Activated CD8-positive, alpha-beta memory T cell treated with anti-CD3 and anti-CD28 coated beads, Interleukin-2, amount 50 U/mL, for 4 hours (primary cell): ENCODE measurements around the gene CCL4L2.
"Not testable (repeated sequence)": the region's sequence is repeated elsewhere in the genome, so short reads cannot be mapped to it uniquely, and the experiment has no call there.

ENCODE experiments used
- DNase-seq: peaks from one replicate; pipeline ENCODE4 v3.0.0-alpha.2; 2020

CCL4L2 gene

DNA sequence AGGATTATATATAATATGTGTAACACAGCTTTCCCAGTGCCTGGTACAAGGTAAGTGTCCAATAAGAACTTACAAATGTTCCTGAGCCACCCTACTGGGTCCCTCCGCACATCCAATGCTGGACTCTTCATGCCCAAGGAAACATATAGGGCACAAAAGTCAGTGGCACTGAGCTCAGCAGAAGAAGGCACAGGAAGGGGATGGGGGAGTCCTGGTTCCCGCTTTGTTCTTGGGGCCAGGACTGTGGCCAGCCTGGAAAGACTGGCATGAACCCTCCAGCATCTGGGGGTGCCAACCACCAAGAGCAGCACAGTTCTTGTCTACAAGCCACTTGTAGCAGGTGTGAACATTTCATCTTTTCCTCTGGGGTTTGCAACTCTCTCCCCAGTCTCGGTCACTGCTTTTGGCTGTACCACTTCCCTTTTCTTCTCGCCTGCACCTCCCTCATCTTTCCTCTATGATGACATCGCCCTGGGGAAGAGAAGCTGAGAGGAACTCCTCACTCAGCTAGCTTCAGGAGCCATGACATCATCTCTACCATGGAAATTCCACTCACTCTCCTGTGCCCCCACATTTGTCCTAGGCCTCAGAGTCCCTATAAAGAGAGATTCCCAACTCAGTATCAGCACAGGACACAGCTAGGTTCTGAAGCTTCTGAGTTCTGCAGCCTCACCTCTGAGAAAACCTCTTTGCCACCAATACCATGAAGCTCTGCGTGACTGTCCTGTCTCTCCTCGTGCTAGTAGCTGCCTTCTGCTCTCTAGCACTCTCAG lies at the start of gene CCL4L2:
Gene CCL4L2, plus strand, starts transcription at position 625 of the 773 bp plus-strand sequence.
- not testable (repeated sequence) for DNase-seq

DNA sequence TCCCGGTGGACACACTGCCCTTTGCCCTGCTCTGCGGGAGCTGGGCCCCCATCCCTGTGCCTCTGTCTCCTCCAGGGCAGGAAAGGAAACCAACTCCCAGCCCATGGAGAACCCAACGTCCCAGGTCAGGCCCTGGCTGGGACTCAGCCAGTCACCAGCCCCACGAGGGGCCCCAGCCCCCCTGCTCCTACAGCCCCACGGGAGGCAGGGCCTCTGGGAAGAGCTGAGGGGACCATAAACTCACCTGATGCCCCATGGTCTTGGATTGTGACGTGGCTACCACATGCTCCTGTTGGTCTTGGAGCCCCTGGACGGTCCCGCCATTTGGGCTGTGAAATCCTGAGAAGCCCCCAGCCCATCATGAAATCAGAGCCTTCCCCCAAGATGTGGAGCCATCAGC lies 42.0 kb upstream of the CCL4L2 start:
- DNase-seq: not testable (repeated sequence)

DNA sequence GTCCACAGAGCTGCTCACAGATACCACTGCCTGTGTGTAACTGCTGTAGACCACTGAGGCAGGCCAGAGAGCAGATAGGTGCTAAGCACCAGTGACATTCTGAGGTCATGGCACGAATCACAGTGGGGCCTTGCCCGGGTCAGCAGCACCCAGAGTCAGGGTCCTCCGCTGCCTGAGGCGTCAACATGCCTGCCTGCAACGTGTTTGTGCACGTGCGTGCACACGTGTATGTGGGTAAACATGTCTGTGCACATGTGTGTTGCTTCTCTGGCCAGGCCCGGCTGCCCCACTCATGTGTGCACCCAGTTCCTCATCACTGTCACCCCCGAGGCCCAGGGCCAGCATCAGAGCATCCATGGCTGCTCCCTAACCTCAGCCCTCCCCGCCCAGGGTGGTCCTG lies 34.3 kb upstream of the CCL4L2 start, which contains the start of gene TBC1D3B:
Gene TBC1D3B, minus strand, starts transcription at position 101 of the 400 bp plus-strand sequence. CDS start 1,586 bp downstream, outside the sequence.
- DNase-seq: not testable (repeated sequence)

DNA sequence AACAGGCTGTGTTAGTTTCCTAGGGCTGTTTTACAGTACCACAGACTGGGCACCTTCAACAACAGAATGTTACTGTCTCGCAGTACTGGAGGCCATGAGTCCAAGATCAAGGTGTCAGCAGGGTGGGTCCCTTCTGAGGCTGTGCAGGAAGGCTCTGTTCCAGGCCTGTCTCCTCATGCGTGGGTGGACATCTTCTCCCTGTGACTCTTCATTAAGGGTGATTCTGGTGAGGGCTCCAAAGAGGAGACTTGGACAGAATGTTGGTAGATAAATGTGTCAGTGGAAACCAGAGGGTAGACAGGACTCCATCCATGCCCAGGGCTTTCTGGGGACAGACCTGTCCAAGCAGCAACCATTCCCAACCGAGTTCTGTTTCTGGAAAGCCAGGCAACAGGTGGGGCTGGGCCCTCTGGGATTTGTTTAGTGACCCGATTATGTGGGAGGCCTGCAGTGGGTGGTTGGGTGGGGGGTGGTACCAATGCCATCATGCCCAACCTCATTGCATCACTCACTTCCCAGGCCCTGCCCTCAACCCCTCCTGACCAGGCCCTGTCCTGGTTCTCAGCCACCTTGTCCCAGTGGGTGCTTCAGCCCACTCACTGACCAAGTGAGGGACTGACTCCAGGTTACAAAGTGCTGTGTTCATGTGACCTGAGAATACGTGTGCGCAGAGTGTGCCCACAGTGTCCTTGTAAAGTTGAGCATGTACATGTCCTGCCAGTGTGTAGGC lies 29.3 kb upstream of the CCL4L2 start:
- not testable (repeated sequence) for DNase-seq

DNA sequence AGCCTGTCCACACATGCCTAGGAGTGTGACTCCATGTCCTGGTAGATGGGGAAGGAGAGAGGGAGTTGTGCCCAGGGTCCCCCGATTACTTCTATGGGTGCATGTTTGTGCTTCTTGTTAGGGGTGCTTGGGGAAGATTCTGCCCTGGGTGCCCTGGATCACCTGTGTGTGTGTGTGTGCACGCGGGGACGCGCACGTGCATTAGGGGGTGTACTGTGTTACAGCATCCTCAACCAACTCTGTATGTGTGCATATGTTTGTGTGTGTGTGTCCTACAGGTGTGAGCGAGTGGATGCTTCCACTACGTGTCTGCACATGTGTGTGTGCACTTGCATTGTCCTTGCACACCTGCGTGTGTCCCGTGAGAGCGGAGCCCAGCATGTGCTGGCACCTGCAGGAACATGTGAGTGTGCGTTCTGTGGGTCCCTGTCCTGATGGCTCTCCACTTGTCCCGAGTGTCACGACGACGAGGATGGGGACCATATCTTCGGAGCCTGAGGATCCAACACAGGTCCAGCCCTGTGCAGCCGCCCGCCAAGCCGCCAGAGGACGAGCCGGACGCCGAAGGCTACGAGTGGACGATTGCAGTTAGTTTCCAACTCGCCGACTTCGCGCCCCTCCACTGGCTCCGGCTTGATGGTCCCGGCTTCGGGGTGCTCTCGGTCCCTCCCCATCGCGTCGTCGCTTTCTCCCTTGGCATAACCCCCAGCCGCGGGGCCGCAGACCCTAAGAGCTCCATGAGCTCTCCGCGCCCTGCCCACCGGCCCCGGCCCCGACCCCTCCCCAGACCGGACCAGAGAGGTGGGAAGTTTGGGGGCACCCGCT lies 28.5 kb upstream of the CCL4L2 start:
- DNase-seq: no peak

DNA sequence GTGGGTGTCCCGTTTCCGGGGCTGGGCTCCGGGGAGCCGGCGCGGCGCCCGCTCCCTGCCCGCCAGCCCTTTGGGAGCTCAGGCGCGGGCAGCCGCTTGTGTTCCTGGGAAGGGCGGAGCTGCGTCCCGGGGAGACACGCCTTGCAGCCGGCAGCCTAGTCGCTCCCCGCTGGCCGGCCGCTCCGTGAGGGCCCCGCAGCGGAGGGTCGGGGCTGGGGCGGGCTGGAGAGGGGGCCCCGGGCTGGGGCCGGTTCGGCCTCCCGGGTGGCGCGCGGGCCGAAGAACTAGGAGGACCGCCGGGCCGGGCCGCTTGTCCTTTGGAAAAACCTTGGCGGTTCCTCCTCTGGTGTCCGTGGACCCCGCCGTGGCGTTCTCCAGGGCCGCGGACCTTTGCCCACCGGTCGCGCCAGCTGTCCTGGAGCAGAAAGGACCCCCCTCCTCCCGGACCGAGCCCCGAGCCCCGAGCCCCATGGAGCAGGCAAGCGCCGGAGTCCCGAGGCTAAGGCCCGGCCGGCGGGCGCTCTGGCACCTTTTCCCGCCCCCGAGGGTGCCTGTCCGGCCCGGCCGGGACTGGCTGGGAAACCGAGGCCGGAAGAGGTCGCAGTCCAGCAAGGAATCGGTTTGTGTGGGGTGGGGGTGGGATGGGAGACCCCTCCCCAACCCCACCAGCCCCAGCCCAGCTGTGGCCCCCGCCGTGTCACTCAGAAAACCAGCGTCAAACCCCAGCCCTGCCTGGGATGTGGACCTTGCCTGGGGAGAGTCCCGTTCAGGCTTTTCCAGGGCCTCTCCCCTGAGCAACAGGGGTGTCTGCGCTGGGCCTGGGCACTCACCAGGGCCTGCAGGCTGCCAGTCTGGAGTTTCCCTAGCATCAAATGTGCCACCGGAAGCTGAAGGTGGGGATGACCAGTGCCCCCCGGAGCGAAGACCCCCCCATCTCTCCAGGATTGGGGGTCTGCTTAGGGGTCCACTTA lies 27.6 kb upstream of the CCL4L2 start:
- no peak for DNase-seq

DNA sequence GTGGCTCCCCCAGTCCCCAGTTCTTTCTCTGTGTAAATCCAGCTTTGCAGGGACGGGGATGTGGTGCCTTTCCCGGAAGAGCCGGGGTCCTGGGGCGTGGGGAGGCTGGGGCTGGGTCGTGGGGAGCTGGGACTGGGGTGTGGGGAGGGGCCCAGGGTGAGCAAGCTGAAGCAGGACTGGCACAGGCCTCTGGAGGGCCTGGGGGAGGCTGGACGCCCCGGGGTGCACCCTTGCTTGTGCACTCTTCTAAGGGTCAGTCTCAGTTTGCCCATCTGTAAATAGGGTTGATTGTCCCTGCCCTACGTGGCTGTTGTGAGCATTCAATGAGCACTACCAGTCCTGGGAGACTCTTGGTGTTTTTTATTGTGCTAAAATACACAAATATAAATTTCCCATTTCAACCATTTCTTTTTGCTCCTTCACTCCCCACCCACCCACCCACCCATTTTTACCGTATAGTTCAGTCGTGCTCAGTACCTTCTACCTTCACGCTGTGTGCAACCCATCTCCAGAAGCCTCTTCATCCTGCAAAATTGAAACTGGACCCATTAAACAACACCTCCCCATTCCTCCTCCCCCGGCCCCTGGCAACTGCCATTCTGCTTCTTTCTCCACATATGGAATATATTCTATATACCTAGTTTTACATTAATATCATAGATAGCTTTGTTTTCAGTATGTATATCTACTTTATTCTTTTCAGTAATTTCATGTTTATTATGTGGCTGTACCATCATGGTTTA lies 26.7 kb upstream of the CCL4L2 start:
- no peak for DNase-seq

DNA sequence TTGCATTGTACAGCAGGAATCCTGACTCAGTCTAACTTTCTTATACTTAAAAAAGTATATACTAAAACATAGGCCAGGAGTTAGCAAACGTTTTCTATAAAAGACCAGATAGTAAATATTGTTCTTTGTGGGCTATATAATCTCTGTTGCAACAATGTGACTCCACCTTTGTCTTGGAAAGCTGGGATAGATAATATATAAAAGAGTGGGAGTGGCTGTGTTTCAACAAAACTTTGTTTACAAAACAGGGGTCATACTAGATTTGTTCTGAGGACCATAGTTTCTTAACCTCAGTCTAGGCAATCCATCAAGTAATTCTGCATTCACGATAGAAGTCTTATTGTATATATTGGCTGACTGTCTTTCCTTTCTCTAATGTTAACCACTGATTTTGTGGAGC lies 25.4 kb upstream of the CCL4L2 start:
- DNase-seq: no peak

DNA sequence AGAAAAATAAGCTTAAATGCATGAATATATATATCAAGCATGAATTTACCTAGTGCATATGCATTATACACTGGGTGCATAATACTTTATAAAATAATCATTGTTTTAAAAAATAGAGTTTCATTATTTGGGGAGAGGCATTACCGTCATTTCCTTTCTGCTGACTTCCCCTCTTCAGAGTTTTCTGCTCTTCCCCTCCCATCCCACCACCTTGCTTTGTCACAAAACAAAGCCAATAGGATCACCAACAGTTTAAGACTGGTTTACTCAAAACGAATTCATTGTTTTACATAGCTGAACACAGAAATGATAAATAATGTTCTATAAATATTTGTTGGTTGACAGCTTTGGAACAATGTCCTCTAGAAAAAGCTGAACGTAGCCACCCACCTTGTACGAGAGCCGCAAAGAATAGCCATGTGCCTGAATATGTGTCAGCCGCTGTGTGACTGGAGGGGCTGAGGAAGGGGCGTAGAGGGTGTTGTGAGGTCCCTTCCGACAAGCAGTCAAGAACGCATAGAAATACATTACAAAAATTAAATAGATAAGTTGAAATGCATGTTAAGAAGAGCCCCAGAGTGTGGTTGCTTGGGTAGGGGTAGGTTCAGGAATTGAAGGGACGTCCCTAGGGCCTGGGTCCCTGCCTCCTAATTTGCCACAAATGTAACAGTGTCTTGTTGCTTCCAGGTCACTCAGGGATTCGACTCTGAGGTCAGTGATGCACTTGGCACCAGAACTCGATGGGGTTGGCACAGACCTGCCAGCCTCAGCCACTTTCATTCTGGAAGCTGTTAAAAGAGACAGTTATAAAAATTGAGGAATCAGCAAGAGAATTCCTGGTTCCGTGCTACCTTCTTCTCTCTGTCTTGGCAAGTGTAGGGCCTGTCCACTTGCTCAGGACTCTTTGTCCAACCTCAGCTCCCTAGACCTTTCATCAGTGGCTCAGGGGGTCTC lies 23.8 kb upstream of the CCL4L2 start:
- not testable (repeated sequence) for DNase-seq

DNA sequence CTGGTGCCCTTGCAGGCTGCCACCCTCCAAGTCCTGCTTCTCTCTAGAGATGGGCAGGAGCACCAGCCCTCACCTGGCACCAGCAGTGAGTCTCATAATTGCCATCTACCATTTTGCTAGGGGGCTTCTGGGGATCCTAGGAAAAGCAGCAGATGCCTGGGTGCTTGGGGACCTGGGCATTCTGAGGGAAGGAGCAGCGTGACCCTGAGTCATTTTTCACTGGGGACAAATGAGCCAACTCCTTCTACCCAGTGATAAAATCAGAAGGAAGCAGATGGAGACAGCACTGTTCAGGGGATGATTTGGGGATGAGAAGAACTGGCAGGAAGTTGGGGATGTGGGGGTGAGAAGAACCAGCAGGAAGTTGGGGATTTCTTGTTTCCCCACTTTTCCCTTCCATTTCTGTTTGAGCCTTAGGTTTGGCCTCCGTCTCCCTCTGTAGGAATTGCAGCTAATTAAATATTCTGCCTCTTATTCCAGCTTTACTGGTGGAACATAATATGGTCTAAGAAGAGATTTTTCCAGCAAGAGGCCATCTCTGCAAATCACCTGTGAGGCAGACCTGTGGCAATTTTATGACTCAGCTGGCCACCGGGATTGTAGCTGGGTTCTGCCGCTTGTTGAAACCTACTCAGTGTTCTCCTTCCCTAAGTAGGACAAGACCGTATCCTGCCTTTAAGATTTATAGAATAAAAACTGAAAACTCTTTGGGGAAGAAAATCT lies 22.8 kb upstream of the CCL4L2 start:
- not testable (repeated sequence) for DNase-seq

DNA sequence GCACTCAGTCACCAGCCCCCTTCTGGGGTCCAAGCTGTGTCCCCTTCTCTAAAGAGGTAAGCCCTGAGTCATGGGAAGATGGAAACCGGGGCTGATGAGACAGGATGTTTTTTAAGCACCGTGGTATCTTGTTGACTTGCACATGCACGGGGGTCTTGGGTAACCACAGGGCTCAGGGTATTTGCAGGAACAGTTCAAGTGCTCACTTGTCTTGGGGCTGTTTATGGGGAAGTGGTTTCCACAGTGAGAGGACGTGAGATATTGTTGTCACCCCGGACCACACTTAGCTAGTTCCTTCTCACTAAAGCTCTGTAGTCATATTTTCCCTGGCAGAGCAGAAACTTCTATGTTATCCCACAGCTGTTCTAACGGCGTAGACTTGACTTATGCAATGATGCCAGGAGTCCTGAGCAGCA lies 22.0 kb upstream of the CCL4L2 start:
- peak; percentile 46 for DNase-seq

DNA sequence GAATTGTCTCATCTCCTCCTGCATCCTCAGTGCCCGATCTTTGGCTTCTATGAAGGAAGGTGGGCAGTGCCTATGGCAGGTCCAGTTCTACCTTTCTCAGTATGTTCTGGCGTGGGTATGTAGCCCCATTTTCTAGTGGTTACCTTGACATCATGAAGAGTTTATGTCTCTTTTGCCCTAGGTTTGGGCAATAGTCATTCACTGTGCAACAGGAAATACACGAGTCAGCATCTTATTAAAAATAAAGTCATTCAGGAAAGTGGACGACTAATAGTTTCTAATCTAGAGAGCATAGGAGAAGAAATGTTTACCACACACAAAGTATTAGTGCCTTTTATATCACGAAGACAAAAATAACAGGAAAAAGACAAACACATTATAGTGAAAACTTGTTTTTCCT lies 20.9 kb upstream of the CCL4L2 start:
- not testable (repeated sequence) for DNase-seq

DNA sequence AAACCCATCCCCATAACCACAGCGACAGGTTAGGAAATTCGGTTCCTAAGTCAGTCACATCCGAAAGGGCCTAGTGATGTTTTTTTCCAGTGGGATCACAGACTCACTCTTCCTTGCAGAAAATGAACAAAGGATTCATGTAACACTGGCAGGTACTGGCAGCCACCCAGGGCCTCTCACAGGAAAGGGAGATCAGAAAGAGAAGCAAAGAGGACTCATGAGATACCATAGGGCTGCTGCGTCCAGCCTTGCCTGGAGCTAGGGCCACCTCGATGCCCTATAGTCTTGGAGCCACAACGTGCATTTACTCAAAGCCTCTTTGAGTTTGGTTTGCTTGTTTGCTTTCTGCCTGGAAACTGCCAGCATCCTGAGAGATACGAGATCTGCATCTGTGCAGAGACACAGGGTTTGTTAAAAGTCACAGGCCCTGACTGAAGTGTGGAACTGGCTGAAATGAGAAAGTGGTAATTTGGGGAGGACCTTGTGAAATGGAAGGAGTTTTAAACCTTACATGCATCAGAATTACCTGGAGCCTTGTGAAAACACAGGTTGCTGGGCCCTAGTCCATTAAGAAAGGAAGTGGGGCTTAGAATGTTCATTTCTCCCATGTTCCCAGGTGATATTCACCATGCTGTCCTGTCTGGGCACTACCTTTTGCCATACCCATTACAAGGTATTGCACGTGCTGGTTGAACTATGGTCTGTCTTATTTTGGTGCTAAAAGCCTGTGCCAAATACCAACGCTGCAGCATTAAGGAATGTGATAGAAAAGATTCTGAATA lies 20.1 kb upstream of the CCL4L2 start:
- not testable (repeated sequence) for DNase-seq

DNA sequence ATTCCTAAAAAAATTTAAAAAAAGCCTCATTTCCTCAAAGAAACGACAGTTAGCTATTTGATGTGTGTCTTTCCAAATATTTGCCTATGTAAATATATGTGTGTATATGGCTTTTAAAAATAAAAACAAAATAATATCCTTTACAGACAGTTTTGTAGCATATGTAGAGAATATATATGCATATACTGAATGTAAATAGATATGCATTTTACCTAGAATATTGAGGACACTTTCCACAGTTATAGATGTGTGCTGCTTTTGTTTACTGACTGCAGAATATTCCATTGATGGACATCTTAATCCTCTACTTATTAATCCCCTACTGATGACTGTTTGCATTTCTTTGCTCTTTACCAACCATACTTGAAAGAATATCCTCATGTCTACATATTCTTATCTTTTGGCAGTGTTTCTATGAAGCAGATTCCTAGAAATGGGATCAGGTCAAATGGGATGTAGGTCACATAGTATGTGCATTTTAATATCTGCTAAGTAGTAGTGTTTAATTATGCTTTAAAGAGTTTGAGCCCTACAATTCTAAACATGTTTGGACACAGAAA lies 17.6 kb upstream of the CCL4L2 start:
- no peak for DNase-seq

DNA sequence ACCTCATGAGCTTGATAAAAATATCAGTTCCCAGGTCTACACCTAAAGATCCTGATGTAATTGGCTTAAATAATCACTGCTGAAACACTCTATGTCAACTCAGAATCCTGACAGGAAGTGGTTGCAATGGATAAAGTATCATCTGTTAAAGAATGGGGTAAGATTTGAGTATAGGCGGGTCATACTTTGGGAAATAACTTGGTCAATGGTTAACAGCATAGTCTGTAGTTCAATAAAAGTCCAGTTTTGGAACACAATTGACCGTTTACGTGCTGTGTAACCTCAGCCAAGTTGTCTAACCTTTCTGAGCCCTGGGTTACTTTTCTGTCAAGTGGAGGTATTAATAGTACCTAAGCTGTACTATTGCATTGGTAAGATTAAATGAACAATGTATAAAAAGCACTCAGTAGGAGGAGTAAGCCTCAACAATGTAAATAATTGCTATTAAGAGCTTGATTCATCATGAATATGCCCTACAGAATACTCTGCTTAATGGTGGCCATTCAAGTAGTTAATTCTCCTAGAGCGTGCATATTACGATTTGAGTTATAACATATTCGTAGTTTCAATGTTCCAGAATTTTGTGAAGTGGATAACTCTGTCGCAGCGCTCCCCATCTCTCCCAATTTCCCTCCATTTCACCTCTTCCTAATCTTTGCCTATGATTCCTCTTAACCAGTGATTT lies 16.6 kb upstream of the CCL4L2 start:
- not testable (repeated sequence) for DNase-seq

DNA sequence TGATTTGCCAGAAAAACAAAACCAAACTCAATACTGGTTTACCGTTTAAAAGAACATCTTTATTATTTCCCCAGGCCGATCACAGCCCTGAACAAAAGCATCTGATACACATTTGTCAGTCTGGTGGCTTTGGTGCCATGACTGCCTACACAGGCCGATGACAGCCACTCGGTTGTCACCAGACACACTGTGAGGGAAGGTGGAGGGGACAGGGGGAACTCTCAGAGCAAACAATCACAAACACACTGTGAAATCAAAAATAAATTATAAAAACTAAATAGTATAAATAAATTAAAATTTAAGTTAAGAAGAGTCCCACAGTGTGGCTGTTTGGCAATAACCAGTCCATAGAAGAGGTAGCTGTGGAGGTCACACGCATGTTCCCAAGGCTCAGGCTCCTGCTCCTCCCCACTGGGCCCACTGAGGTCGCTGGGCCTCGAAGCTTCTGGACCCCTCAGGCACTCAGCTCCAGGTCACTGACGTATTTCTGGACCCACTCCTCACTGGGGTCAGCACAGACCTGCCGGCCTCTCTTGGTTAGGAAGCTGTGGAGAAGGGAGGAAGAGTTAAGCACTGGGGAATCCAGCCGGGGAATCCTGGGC lies 15.9 kb upstream of the CCL4L2 start:
- not testable (repeated sequence) for DNase-seq
